K562 (cell line): ENCODE results near the gene TMEM255A. TPM values are rescaled to one million over a fixed set of nuclear protein-coding genes. Genes with fewer than 3 reads are reported as not detected.

Source experiments
- ATAC-seq: fragments of 200-7000 bp; cut with Tn5 transposase; 3 replicates; pipeline ENCODE4 v1.9.1; 2020; ENCODE audit warnings: moderate library complexity
- BruUV-seq: library from RNA; stranded (reverse); fragments of 400-500 nt; replicated peaks from 2 replicates; lab custom pipeline; 2021; lab: Mats Ljungman, UMichigan
- CTCF ChIA-PET: fragments of 300-600 bp; formaldehyde crosslinking; extraction: SDS; loops from one replicate; lab custom pipeline; 2021; ENCODE audit warnings: low intra/inter-chr PET ratio; lab: Yijun Ruan, JAX
- POLR2A ChIA-PET: fragments of 300-600, 350-650 bp; sonication (Branson Sonifier 250); formaldehyde crosslinking; extraction: SDS; loops from one replicate; lab custom pipeline; 2021; ENCODE audit warnings: antibody characterized with exemption, inconsistent platforms; lab: Yijun Ruan, JAX
- DNase-seq, 4 experiments: peaks; one replicate each; pipeline versions ENCODE4 v3.0.0 to v3.0.0-alpha.2; 2011 to 2018; ENCODE audit warnings: low spot score in 3 of 4, mixed read lengths in 3 of 4; ENCODE audit errors: extremely low read depth in 1 of 4
- FAIRE-seq: peaks from 2 replicates; lab custom pipeline; 2011; peaks lifted over from hg19 to GRCh38; lab: Jason Lieb, UNC
- H2AFZ ChIP-seq: 2 replicates; pipeline ENCODE4 v1.6.0; 2011; ENCODE audit warnings: low read depth, low read length, control low read depth, inconsistent platforms
- H3K27ac ChIP-seq: fragments of 200-600 bp; 3 replicates; pipeline ENCODE4 v1.8.0; 2011; ENCODE audit warnings: low read depth, mild to moderate bottlenecking, control low read depth, inconsistent platforms, low read length, moderate library complexity, mixed read lengths; ENCODE audit errors: extremely low read depth
- H3K27me3 ChIP-seq, 2 experiments: fragments of 300-600 bp in 1 of 2; 2 replicates in 1 of 2; 3 replicates in 1 of 2; pipeline versions ENCODE4 v1.6.0 to v1.8.0; 2011; ENCODE audit warnings: inconsistent platforms in 2 of 2, low read length in 2 of 2, mild to moderate bottlenecking in 1 of 2, mixed read lengths in 1 of 2, moderate library complexity in 1 of 2; ENCODE audit not compliant: control insufficient read depth in 2 of 2, insufficient read depth in 2 of 2
- H3K36me3 ChIP-seq: fragments of 300-600 bp; 3 replicates; pipeline ENCODE4 v1.8.0; 2011; ENCODE audit warnings: mild to moderate bottlenecking, low read length, inconsistent platforms; ENCODE audit not compliant: control insufficient read depth, insufficient read depth
- H3K4me1 ChIP-seq, 2 experiments: fragments of 200-600 bp in 1 of 2; replicated peaks in 1 of 2; 2 replicates in 1 of 2; 3 replicates in 1 of 2; pipeline versions ENCODE4 v1.5.1 to v1.8.0; 2011; ENCODE audit warnings: inconsistent platforms in 2 of 2, low read length in 2 of 2, mild to moderate bottlenecking in 1 of 2, mixed read lengths in 1 of 2, moderate library complexity in 1 of 2; ENCODE audit not compliant: control insufficient read depth in 2 of 2, insufficient read depth in 2 of 2
- H3K4me2 ChIP-seq: 2 replicates; pipeline ENCODE4 v1.6.1; 2011; ENCODE audit warnings: low read length, control low read depth, inconsistent platforms, mixed read lengths; ENCODE audit not compliant: insufficient read depth
- H3K4me3 ChIP-seq: fragments of 200-600 bp; sonication (generic), shearing (Covaris generic); 2 replicates; pipeline ENCODE4 v1.5.1; 2016; ENCODE audit warnings: control low read depth, inconsistent platforms
- H3K79me2 ChIP-seq: fragments of 200-600 bp; 3 replicates; pipeline ENCODE4 v1.8.0; 2011; ENCODE audit warnings: low read length, inconsistent platforms; ENCODE audit not compliant: control insufficient read depth, insufficient read depth
- H3K9ac ChIP-seq, 2 experiments: 2 replicates each; pipeline versions ENCODE4 v1.6.0 to v1.6.1; 2011; ENCODE audit warnings: low read depth in 2 of 2, low read length in 2 of 2, control low read depth in 1 of 2, inconsistent platforms in 1 of 2, mild to moderate bottlenecking in 1 of 2, mixed read lengths in 1 of 2; ENCODE audit not compliant: insufficient read depth in 1 of 2
- H3K9me1 ChIP-seq: one replicate; pipeline ENCODE4 v1.6.0; 2011; ENCODE audit warnings: inconsistent platforms, mild to moderate bottlenecking, low read length, moderate library complexity; ENCODE audit not compliant: control insufficient read depth, insufficient read depth
- H3K9me3 ChIP-seq: replicated peaks from 2 replicates; pipeline ENCODE4 v1.5.1; 2011; ENCODE audit warnings: low read depth, low read length, inconsistent platforms; ENCODE audit not compliant: control insufficient read depth, insufficient read depth
- H4K20me1 ChIP-seq: replicated peaks from 2 replicates; pipeline ENCODE4 v1.6.1; 2011; ENCODE audit warnings: low read length, inconsistent platforms, mixed read lengths; ENCODE audit not compliant: control insufficient read depth, insufficient read depth
- JUNB ChIP-seq: fragments of 450-650 bp; formaldehyde crosslinking; conservative IDR thresholded peaks from 2 replicates; pipeline ENCODE4 v1.4.0; 2020; ENCODE audit warnings: mild to moderate bottlenecking
- STAT6 ChIP-seq: sonication (generic); formaldehyde crosslinking; IDR thresholded peaks from 2 replicates; pipeline ENCODE4 v1.8.1; 2023; ENCODE audit warnings: mild to moderate bottlenecking, missing genetic modification reagents
- TRIM24 ChIP-seq, 2 experiments: fragments of 450-650 bp; IDR thresholded peaks; 2 replicates each; pipeline ENCODE4 v1.6.1; 2016
- ZNF124 ChIP-seq: sonication (generic); formaldehyde crosslinking; IDR thresholded peaks from 2 replicates; pipeline ENCODE4 v1.8.1; 2022; ENCODE audit warnings: missing genetic modification reagents
- ZNF133 ChIP-seq: fragments of 250-450 bp; sonication (Bioruptor Pico); IDR thresholded peaks from 2 replicates; pipeline ENCODE4 v1.4.0; 2020; ENCODE audit warnings: mild to moderate bottlenecking
- ZNF274 ChIP-seq: IDR thresholded peaks from 2 replicates; pipeline ENCODE4 v1.6.1; 2011; ENCODE audit warnings: low read depth, mild to moderate bottlenecking, low read length, moderate library complexity, borderline replicate concordance
- WGBS: fragments of 100-300 bp; shearing (Covaris generic); methylation state at CpG from one replicate; pipeline ENCODE4 v1.1.6; 2016; ENCODE audit warnings: low coverage, mixed read lengths; ENCODE audit not compliant: insufficient coverage; ENCODE audit errors: missing lambda C conversion rate; 5-methylcytosine and 5-hydroxymethylcytosine counted together
- in situ Hi-C: fragments of 300-500 bp; cut with MboI; formaldehyde crosslinking; loops from 4 replicates; pipeline ENCODE4 v1.15.0; 2018; ENCODE audit warnings: inconsistent platforms, mixed read lengths
- intact Hi-C: fragments of 100-400 bp; cut with micrococcal nuclease; formaldehyde crosslinking; loops from 2 replicates; pipeline ENCODE4 v1.14.2; 2022
- polyA plus RNA-seq, 8 experiments: library from polyadenylated mRNA; depleted of rRNA in 4 of 8; stranded (reverse) in 5 of 8; unstranded in 3 of 8; fragments of >200 nt; fragmentation: Nextera tagmentation in 2 of 8; fragmentation: Illumina TruSeq in 1 of 8; extraction: Ambion mirVana in 2 of 8; extraction: Trizol in 1 of 8; gene quantifications; 2 replicates each; pipeline versions ENCODE4 v1.2.1 to v1.2.3, GENCODE V29; 2011 to 2014; ENCODE audit warnings: inconsistent platforms in 1 of 8, missing spikeins in 1 of 8
- total RNA-seq, 7 experiments: library from RNA; depleted of rRNA in 6 of 7; stranded (reverse); fragments of >200 nt in 6 of 7; fragmentation: Illumina TruSeq in 2 of 7; extraction: Trizol in 2 of 7; gene quantifications; 2 replicates each; pipeline versions ENCODE4 v1.2.1 to v1.2.3, GENCODE V29; 2011 to 2021; ENCODE audit warnings: low replicate concordance in 1 of 7

The TMEM255A gene
- total and polyA plus RNA-seq, 9 of the 15 experiments (the other 6 are each of a cell fraction or from before 2014, with no cell fraction given), result 0.01 TPM; not detected in 8

GRCh38 chrX:120301497-120301896 is 9.8 kb downstream of the TMEM255A start:
- H3K36me3 ChIP-seq, result no peaks in the 10 kb centered on the region
- TF ChIP-seq TRIM24 (IDR thresholded peaks at IDR 0.05) (no peak), ZNF133 (CRISPR knock-in tag) (no peak), ZNF124 (CRISPR knock-in tag) (no peak), JUNB (no peak), STAT6 (CRISPR knock-in tag) (no peak), ZNF274 (no peak)
- H3K9ac ChIP-seq, result no peak overlapping the region
- FAIRE-seq (no peak), DNase-seq (no peak), ATAC-seq (no peak)
- peaks cover 0 to 9% of the 10 kb centered on the region in 2 experiments; a peak in 3 of 5 replicates for H3K4me1 ChIP-seq
- H3K79me2 ChIP-seq, result no peaks in the 10 kb centered on the region
- no peak overlapping the region for H3K4me3 ChIP-seq
- H2AFZ ChIP-seq, result no peak overlapping the region
- no peaks in the 10 kb centered on the region for H4K20me1 ChIP-seq
- ChIA-PET POLR2A (no interaction called here), CTCF (no interaction called here)
- no peaks in the 10 kb centered on the region for H3K9me1 ChIP-seq
- in situ Hi-C loops (no loop called here), intact Hi-C loops (loop anchor here (5.0 kb wide), 1 partner anchor 49 kb away; the partner anchor contains the start of gene ZBTB33)
- no peak overlapping the region for H3K27ac ChIP-seq
- BruUV-seq, result no TSS peak
- H3K27me3 ChIP-seq, result no peaks in the 10 kb centered on the region
- WGBS, result 0% methylated on average over 2 of the region's 2 CpGs
- H3K4me2 ChIP-seq, result no peak overlapping the region
- H3K9me3 ChIP-seq, result no peaks in the 10 kb centered on the region
